Keratinocyte (primary cell): ENCODE measurements around the gene TRPM2. TPM values are rescaled to one million over a fixed set of nuclear protein-coding genes. Genes with fewer than 3 reads are reported as not detected.

Source experiments
- DNase-seq: peaks from one replicate; pipeline ENCODE4 v3.0.0-alpha.2; 2011; ENCODE audit warnings: low read depth, missing footprints, low spot score
- FAIRE-seq: peaks from 2 replicates; lab custom pipeline; 2011; peaks lifted over from hg19 to GRCh38; lab: Jason Lieb, UNC
- H2AFZ ChIP-seq: 2 replicates; pipeline ENCODE4 v1.6.0; 2012; ENCODE audit warnings: low read length, control low read depth, inconsistent platforms; ENCODE audit not compliant: control insufficient read depth
- H3K27ac ChIP-seq: 2 replicates; pipeline ENCODE4 v1.5.1; 2011; ENCODE audit warnings: low read length; ENCODE audit not compliant: control insufficient read depth, insufficient read depth
- H3K27me3 ChIP-seq: 3 replicates; pipeline ENCODE4 v1.6.0; 2011; ENCODE audit warnings: low read length; ENCODE audit not compliant: control insufficient read depth, insufficient read depth; ENCODE audit errors: extremely low read depth
- H3K36me3 ChIP-seq, 2 experiments: 2 replicates in 1 of 2; 3 replicates in 1 of 2; pipeline ENCODE4 v1.5.1; 2011; ENCODE audit warnings: low read length in 2 of 2, mild to moderate bottlenecking in 1 of 2; ENCODE audit not compliant: control insufficient read depth in 2 of 2, insufficient read depth in 2 of 2; ENCODE audit errors: extremely low read depth in 1 of 2
- H3K4me1 ChIP-seq: 3 replicates; pipeline ENCODE4 v1.5.1; 2011; ENCODE audit warnings: low read length; ENCODE audit not compliant: control insufficient read depth, insufficient read depth; ENCODE audit errors: extremely low read depth
- H3K4me2 ChIP-seq: 3 replicates; pipeline ENCODE4 v1.6.0; 2011; ENCODE audit warnings: low read depth, low read length; ENCODE audit not compliant: control insufficient read depth, insufficient read depth; ENCODE audit errors: extremely low read depth
- H3K4me3 ChIP-seq, 3 experiments: fragments of 200-600 bp in 1 of 3; sonication (generic) in 1 of 3; 2 replicates in 2 of 3; 3 replicates in 1 of 3; pipeline ENCODE4 v1.5.1; 2011 to 2016; ENCODE audit warnings: low read length in 3 of 3, mild to moderate bottlenecking in 3 of 3, control low read depth in 2 of 3, inconsistent platforms in 1 of 3, low read depth in 1 of 3, mixed read lengths in 1 of 3, mixed run types in 1 of 3, moderate library complexity in 1 of 3; ENCODE audit not compliant: control insufficient read depth in 2 of 3, insufficient read depth in 2 of 3; ENCODE audit errors: extremely low read depth in 1 of 3
- H3K79me2 ChIP-seq: 2 replicates; pipeline ENCODE4 v1.6.0; 2012; ENCODE audit warnings: low read length; ENCODE audit not compliant: control insufficient read depth, insufficient read depth
- H3K9ac ChIP-seq: 3 replicates; pipeline ENCODE4 v1.6.0; 2011; ENCODE audit warnings: low read length; ENCODE audit not compliant: control insufficient read depth, insufficient read depth; ENCODE audit errors: extremely low read depth
- H3K9me1 ChIP-seq: 3 replicates; pipeline ENCODE4 v1.6.0; 2011; ENCODE audit warnings: low read length; ENCODE audit not compliant: control insufficient read depth, insufficient read depth; ENCODE audit errors: extremely low read depth
- H3K9me3 ChIP-seq: 2 replicates; pipeline ENCODE4 v1.5.1; 2012; ENCODE audit warnings: low read depth, low read length; ENCODE audit not compliant: control insufficient read depth
- H4K20me1 ChIP-seq: 3 replicates; pipeline ENCODE4 v1.6.0; 2011; ENCODE audit warnings: low read length; ENCODE audit not compliant: control insufficient read depth, insufficient read depth; ENCODE audit errors: extremely low read depth
- CTCF ChIP-seq, 3 experiments: IDR thresholded peaks in 1 of 3; conservative IDR thresholded peaks in 1 of 3; optimal IDR thresholded peaks in 1 of 3; 2 replicates in 2 of 3; 3 replicates in 1 of 3; pipeline versions ENCODE3 to v1.5.1; 2011; ENCODE audit warnings: low read length in 3 of 3, mild to moderate bottlenecking in 3 of 3, moderate library complexity in 2 of 3, control low read depth in 1 of 3, inconsistent platforms in 1 of 3; ENCODE audit not compliant: insufficient read depth in 2 of 3; ENCODE audit errors: extremely low read depth in 1 of 3
- EZH2 ChIP-seq: IDR thresholded peaks from one replicate; pipeline ENCODE4 v1.6.1; 2012; ENCODE audit warnings: inconsistent platforms, mild to moderate bottlenecking, low read length, moderate library complexity
- dilution Hi-C: fragments of 300-500 bp; cut with MboI; formaldehyde crosslinking; loops from one replicate; pipeline ENCODE4 v1.7.0; 2020; ENCODE audit warnings: low sequenced_read_pairs; ENCODE audit not compliant: extremely low pct_ligation_motif_present
- polyA plus RNA-seq, 5 experiments: library from polyadenylated mRNA; depleted of rRNA in 3 of 5; stranded (reverse) in 3 of 5; stranded (forward) in 1 of 5; unstranded in 1 of 5; fragments of >200 nt; gene quantifications; 1 replicate in 1 of 5; 2 replicates in 3 of 5; 3 replicates in 1 of 5; pipeline versions ENCODE4 v1.2.1 to v1.2.3, GENCODE V29; 2011 to 2012; ENCODE audit warnings: missing spikeins in 2 of 5, low read depth in 1 of 5, low replicate concordance in 1 of 5

TRPM2 gene
- polyA plus RNA-seq, 1 donor (not counting 4 experiments of a cell fraction or from before 2014, with no cell fraction given) = 0.31 TPM

GRCh38 chr21:44333509-44334328 lies 19.7 kb upstream of the TRPM2 start:
- H3K27me3 ChIP-seq = no peaks in the 10 kb centered on the region
- no peak overlapping the region for H3K27ac ChIP-seq
- dilution Hi-C loops = no loop called here
- no peaks in the 10 kb centered on the region for H3K79me2 ChIP-seq
- DNase-seq = no peak
- no peak overlapping the region for H3K9ac ChIP-seq
- H3K9me1 ChIP-seq = no peaks in the 10 kb centered on the region
- FAIRE-seq = no peak
- peaks cover 3% of the 10 kb centered on the region for H3K4me1 ChIP-seq
- H3K4me3 ChIP-seq = no peak overlapping the region
- H3K9me3 ChIP-seq = no peaks in the 10 kb centered on the region
- no peaks in the 10 kb centered on the region for H3K36me3 ChIP-seq
- H3K4me2 ChIP-seq = peak overlapping the region; percentile 16
- no peak overlapping the region for H2AFZ ChIP-seq
- TF ChIP-seq CTCF (optimal IDR thresholded peaks at IDR 0.05 in 1 of 3, IDR thresholded peaks at IDR 0.05 in 1 of 3, conservative IDR thresholded peaks at IDR 0.05 in 1 of 3; ENCODE audit: extremely low read depth in 1 of 3, insufficient read depth in 2 of 3, low read length in 3 of 3) (no peak), EZH2 (no peak)
- H4K20me1 ChIP-seq = no peaks in the 10 kb centered on the region

- Histone ChIP-seq H3K4me3 (no peak overlapping the region), H3K9me1 (no peaks in the 10 kb centered on the region), H3K27ac (no peak overlapping the region), H4K20me1 (no peaks in the 10 kb centered on the region), H3K36me3 (no peaks in the 10 kb centered on the region), H3K9me3 (no peaks in the 10 kb centered on the region), H3K4me2 (peak overlapping the region; percentile 16), H2AFZ (no peak overlapping the region), H3K27me3 (no peaks in the 10 kb centered on the region), H3K79me2 (no peaks in the 10 kb centered on the region), H3K4me1 (peaks cover 3% of the 10 kb centered on the region), H3K9ac (no peak overlapping the region)
- TF ChIP-seq CTCF (optimal IDR thresholded peaks at IDR 0.05 in 1 of 3, IDR thresholded peaks at IDR 0.05 in 1 of 3, conservative IDR thresholded peaks at IDR 0.05 in 1 of 3; ENCODE audit: extremely low read depth in 1 of 3, insufficient read depth in 2 of 3, low read length in 3 of 3) = no peak
- no peak for TF ChIP-seq EZH2
- dilution Hi-C loops = no loop called here
- DNase-seq = no peak
- FAIRE-seq = no peak
These were observed 18.9 kb upstream of the TRPM2 start for GRCh38 chr21:44334329-44335030.
